ENCODE data around the gene ALPK3. TPM values are rescaled to one million over a fixed set of nuclear protein-coding genes. Genes with fewer than 3 reads are reported as not detected.

ALPK3 gene
- total RNA-seq, 2 donors from 2014 or later, result 7.8 to 15.8 TPM

- peaks cover 23% of the 10 kb centered on the region for H3K4me1 ChIP-seq
- H3K36me3 ChIP-seq (replicated peaks in 1 of 2; ENCODE audit: insufficient read depth in 1 of 2, low read depth in 2 of 2), result no peaks in the 10 kb centered on the region
- TF ChIP-seq POLR2A (IDR thresholded peaks at IDR 0.05), result no peak
- TF ChIP-seq CTCF (IDR thresholded peaks at IDR 0.05), result no peak
- intact Hi-C loops (cut with DNase I), result no loop called here
- no peak overlapping the region for H3K4me3 ChIP-seq
- ATAC-seq, result no peak
- H3K9me3 ChIP-seq, result no peaks in the 10 kb centered on the region
- WGBS, 2 donors, result 76 to 80% methylated on average over 6 to 8 of the region's 8 CpGs
- no peaks in the 10 kb centered on the region for H3K27me3 ChIP-seq
- no peak overlapping the region for H3K27ac ChIP-seq
- no peak for DNase-seq
Observed at GRCh38 chr15:84880822-84881519, 63.8 kb downstream of the ALPK3 start.

- 78 to 80% methylated on average over 7 of the region's 7 CpGs for WGBS, 2 donors
- H3K27ac ChIP-seq, result no peak overlapping the region
- DNase-seq (no peak), ATAC-seq (no peak)
- H3K9me3 ChIP-seq, result no peaks in the 10 kb centered on the region
- peaks cover 24% of the 10 kb centered on the region for H3K4me1 ChIP-seq
- no peaks in the 10 kb centered on the region for H3K36me3 ChIP-seq (replicated peaks in 1 of 2; ENCODE audit: insufficient read depth in 1 of 2, low read depth in 2 of 2)
- H3K4me3 ChIP-seq, result no peak overlapping the region
- no peak for TF ChIP-seq POLR2A (IDR thresholded peaks at IDR 0.05)
- TF ChIP-seq CTCF (IDR thresholded peaks at IDR 0.05), result no peak
- no peaks in the 10 kb centered on the region for H3K27me3 ChIP-seq
- intact Hi-C loops (cut with DNase I), result no loop called here
Observed at GRCh38 chr15:84881520-84881830, 64.3 kb downstream of the ALPK3 start.

- WGBS, 2 donors, result 42 to 44% methylated on average over 6 of the region's 6 CpGs
- peaks cover 22% of the 10 kb centered on the region for H3K4me1 ChIP-seq
- H3K4me3 ChIP-seq, result no peak overlapping the region
- no peaks in the 10 kb centered on the region for H3K36me3 ChIP-seq (replicated peaks in 1 of 2; ENCODE audit: insufficient read depth in 1 of 2, low read depth in 2 of 2)
- intact Hi-C loops (cut with DNase I), result no loop called here
- peak overlapping the region in 3 of 4 donors; percentile 62 to 79 (median 75) for H3K27ac ChIP-seq
- peak; percentile 72 for ATAC-seq
- TF ChIP-seq CTCF (IDR thresholded peaks at IDR 0.05) (no peak), POLR2A (IDR thresholded peaks at IDR 0.05) (peak in 1 of 3 donors; percentile 10)
- no peaks in the 10 kb centered on the region for H3K27me3 ChIP-seq
- no peak for DNase-seq
- no peaks in the 10 kb centered on the region for H3K9me3 ChIP-seq
Observed at GRCh38 chr15:84883466-84883865, 66.3 kb downstream of the ALPK3 start.

DNA sequence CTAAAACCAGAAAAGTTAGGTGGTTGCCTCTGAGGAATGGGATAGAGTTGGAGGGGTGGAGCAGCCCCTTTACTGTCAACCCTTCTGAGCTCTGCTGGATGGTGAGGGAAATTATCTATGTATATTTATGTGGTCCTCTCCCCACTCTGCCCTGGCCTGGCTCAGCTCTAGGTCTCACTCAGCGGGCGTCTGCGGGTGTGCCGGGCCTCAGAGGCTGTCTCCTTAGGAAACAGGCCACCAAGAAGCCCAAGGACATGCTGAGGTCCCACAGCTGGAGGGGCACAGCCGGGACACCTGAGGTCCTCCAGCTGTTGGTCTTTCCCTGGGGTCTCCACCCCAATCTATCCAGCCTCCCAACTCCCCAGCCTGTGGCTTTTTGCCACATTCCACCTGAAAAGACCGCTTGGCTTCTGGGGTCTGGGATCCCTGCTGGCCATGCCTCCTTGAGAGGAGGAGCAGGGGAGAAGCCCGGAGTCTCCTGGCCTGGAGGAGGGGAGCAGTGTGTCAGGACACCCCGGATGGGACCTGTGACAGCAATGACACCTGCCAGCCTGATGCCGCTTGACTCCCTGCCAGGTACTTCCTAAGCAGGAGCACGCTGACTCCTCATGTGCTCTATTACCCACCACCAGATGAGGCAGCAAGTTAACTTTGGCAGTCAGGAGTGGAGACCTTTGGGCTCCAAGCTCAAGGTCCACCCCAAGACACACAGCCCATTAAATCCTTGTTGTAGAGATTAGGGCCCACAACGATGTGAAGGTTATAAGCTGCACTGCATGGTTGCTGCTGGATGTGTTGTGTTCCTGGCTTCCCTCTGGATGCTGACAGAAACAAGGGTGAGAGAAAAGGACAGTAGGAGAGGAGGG is 67.0 kb downstream of the ALPK3 start, which contains the start of gene SLC28A1:
Gene SLC28A1, plus strand, starts transcription at position 747 of the 866 bp plus-strand sequence. CDS start 3,099 bp downstream, outside the sequence.
- intact Hi-C loops (cut with DNase I), result no loop called here
- no peaks in the 10 kb centered on the region for H3K27me3 ChIP-seq
- ATAC-seq (peak; percentile 32), DNase-seq (peak in 3 of 4 donors; percentile 35 to 45 (median 35))
- peaks cover 19% of the 10 kb centered on the region for H3K4me1 ChIP-seq
- TF ChIP-seq CTCF (IDR thresholded peaks at IDR 0.05) (no peak), POLR2A (IDR thresholded peaks at IDR 0.05) (no peak)
- 54 to 64% methylated on average over 8 to 11 of the region's 11 CpGs for WGBS, 2 donors
- H3K27ac ChIP-seq, result peak within 1 kb of the TSS in 3 of 4 donors; percentile 62 to 79 (median 75)
- H3K4me3 ChIP-seq, result no peak within 1 kb of the TSS
- no peaks in the 10 kb centered on the region for H3K9me3 ChIP-seq
- no peaks in the 10 kb centered on the region for H3K36me3 ChIP-seq (replicated peaks in 1 of 2; ENCODE audit: insufficient read depth in 1 of 2, low read depth in 2 of 2)
